NCI-H82 (cell line): Measurements from ENCODE around the gene IQCK.

Source experiments
- DNase-seq: peaks from one replicate; lab custom pipeline; 2025; lab: John Stamatoyannopoulos, UW

IQCK gene

GRCh38 chr16:19837331-19837980 is 119.4 kb downstream of the IQCK start:
- peak; percentile 93 for DNase-seq

- peak; percentile 66 for DNase-seq
Measured at GRCh38 chr16:19837984-19838707, 120.1 kb downstream of the IQCK start.

GRCh38 chr16:19840524-19841110 is 122.5 kb downstream of the IQCK start:
- DNase-seq = peak; percentile 87

GRCh38 chr16:19841184-19841583 is 123.1 kb downstream of the IQCK start:
- DNase-seq = no peak

GRCh38 chr16:19842426-19843157 is 124.5 kb downstream of the IQCK start:
- DNase-seq = peak; percentile 13

GRCh38 chr16:19843371-19843770 is 125.3 kb downstream of the IQCK start:
- DNase-seq = peak; percentile 49

- DNase-seq = no peak
Measured at GRCh38 chr16:19844945-19845641, 127.0 kb downstream of the IQCK start.

- DNase-seq = no peak
Measured at GRCh38 chr16:19846436-19846835, 128.4 kb downstream of the IQCK start.

GRCh38 chr16:19848756-19849155 is 130.7 kb downstream of the IQCK start:
- DNase-seq = no peak

- no peak for DNase-seq
Measured at GRCh38 chr16:19850131-19850817, 132.2 kb downstream of the IQCK start.

GRCh38 chr16:19851476-19851875 is 133.4 kb downstream of the IQCK start:
- no peak for DNase-seq

GRCh38 chr16:19853132-19853741 is 135.2 kb downstream of the IQCK start:
- DNase-seq = no peak

GRCh38 chr16:19853742-19854542 is 135.9 kb downstream of the IQCK start:
- DNase-seq = peak; percentile 37

GRCh38 chr16:19854543-19854876 is 136.4 kb downstream of the IQCK start:
- DNase-seq = no peak

- DNase-seq = no peak
Measured at GRCh38 chr16:19856120-19856519, 138.0 kb downstream of the IQCK start.

GRCh38 chr16:19857593-19858339 is 139.7 kb downstream of the IQCK start:
- no peak for DNase-seq

GRCh38 chr16:19858340-19859018 is 140.4 kb downstream of the IQCK start:
- no peak for DNase-seq

GRCh38 chr16:19859166-19859565 is 141.1 kb downstream of the IQCK start:
- no peak for DNase-seq

GRCh38 chr16:19859603-19860002 is 141.5 kb downstream of the IQCK start:
- no peak for DNase-seq
